ENCODE results near the gene RNF167. TPM values are rescaled to one million over a fixed set of nuclear protein-coding genes. Genes with fewer than 3 reads are reported as not detected.

The RNF167 gene
- polyA plus RNA-seq, 1 donor, result 72.7 TPM

DNA sequence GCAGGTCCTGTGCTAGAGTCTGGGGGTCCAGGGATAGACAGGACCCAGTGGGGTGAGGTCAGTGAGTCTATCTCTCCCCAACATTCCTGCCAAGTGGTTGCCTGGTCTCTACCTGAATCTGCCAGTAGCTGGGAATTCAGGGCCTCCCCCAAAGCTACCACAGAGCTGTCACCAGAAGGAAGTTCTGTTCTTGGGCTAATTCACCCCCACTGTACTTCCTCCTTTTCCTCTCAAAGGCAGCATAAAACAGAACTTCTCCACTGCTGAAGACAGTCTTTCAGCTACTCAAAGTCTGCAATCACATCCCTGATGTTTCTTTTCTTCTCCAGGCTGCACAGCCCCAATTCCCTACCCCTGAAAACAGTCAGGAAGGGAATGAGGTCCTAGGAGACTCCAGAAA lies 38.7 kb downstream of the RNF167 start:
- no peak for DNase-seq (ENCODE audit: low read depth)

DNA sequence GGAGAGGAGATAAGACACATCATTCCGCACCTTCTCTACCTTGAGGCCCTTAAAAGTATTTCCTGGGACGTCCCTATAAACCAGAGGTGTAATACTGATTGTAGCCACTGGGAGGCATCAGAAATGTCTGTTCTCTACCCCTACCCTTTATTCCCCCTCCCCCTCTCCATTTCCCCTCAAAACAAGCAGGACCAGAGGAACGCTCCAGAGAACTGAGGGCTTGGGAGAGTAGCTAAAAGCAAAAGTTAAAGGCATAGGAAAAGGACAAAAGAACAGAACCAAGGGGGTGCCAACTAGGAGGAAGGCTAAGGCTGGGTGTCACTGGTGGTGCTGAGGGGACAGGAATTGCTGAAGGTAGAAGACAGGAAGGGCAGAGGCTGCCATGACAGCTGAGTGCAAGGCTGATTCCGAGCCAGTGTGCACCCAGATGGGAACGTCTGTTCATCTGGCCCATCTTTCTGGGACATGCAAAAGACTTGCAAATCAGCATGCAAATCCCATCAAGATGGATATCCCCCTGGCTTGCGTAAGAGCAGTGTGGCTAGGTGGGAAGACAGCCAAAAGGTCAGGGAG lies 40.7 kb downstream of the RNF167 start:
- no peak for DNase-seq (ENCODE audit: low read depth)

DNA sequence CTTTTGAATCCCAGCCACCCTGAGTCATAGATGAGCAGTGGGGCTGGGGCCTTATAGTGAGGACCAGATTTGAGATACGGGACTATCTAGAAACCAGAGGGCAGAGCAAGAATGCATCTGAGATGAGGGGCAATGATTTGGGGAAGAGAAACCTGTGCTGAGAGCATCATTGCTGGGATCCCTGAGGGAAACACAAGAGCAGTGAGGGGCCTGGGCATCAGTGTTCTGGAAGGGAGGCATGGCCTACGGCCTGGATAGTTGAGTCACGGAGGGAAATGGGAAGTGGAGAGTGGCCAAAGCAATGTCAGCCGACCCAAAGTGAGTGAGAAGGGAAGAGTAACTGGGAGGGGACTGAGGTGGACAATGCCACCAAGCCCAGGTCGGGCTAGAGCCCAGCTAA lies 42.2 kb downstream of the RNF167 start:
- DNase-seq (ENCODE audit: low read depth), result no peak

DNA sequence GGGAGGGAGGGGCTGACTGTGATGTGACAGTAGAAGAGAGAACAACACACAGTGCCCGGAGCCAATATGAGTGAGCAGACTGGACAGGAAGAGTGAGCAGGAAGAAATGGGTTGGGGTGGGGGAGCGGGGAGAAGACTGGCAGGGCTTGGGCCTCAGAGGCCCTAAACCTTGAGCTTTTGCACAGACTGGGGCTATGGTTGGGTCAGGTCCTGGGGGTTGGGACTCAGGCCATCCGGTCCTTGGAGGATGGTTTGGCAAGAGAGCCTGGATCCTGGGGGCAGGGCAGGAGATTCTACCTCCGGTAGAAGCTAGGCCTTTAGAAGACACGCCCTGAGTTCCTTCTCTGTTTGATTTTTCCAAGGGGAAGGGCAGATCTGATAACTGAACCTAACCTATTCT lies 46.3 kb downstream of the RNF167 start:
- DNase-seq (ENCODE audit: low read depth), result no peak

DNA sequence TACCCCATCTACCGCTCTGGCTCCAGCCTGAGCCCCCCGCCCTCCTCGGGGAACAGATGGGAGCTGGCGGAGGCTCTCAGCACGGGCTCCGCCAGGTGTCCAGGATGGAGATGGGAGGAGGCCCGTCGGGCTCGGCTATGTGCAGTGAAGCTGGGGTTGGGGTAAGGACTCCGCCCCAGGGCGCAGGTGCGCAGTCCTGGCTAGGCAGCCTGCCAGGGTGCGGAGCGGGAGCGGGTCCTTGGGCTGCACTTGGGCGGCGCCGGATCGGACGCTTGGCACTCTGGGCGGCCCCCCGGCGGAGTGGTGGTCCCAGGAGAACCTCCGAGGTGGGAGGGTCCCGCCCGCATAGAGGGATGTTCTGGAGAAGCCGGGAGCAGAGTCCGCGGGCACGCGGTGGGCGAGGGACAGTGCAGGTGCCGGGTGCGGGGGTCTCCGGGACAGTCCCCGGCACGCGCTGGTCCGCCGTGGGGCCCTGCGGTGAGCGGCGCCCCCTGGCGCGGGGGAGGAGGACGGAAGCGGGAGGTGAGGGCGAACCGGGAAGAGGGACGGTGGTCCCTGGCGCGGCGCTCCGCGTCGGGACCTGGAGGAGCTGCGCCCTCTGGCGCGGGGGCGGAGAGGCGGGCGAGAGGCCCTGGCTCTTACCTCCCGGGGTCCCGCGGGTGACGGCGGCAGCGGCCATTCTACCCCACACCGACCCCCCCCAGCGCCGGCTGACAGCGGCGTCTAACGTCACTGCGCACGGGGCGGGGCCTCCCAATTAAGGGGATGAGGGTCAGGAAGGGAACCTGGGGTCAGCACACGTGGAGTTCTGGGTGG lies 47.1 kb downstream of the RNF167 start, which contains the start of gene CAMTA2:
CAMTA2 (minus strand) TSS at position 725 of the 816 bp plus-strand sequence. CDS start 1,453 bp downstream, outside the sequence.
- no peak for DNase-seq (ENCODE audit: low read depth)

DNA sequence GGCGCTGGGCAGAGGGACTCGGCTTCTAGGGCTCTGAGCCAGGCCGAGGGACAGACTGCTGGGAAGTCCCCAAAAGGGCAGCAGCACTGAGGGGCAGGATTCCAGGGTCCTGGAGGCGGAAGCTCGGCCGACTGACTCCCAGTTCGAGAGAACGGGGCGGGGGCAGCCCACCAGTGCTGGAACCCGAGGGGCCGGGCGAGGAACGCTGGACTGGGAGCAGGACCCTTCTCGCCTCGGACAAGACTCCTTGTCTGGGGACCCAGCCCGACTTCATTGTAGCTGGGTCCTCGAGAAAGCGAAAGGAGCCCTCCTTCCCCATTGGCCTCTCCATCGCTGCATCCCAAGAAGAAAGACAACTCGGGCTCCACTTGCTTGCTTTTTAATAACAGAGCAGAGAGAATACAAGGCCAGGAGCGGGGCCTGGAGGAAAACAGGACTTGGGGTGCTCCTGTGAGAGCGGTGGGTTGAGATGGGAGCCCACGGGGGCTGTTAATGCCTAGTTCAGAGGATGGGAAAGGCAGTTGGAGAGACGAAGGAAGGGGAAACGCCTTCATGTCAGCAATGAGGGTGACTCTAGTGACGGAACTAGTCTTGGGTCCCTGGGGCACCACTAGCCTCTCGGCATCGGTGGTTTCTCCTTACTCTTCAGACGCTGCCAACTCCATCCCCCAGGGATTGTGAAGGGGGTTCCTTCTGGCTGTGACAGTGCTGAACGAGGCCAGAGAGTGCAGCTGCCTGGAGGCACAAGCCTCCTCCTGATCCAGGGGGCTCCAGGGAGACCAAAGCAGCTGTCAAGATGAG lies 47.9 kb downstream of the RNF167 start:
- DNase-seq (ENCODE audit: low read depth), result no peak

DNA sequence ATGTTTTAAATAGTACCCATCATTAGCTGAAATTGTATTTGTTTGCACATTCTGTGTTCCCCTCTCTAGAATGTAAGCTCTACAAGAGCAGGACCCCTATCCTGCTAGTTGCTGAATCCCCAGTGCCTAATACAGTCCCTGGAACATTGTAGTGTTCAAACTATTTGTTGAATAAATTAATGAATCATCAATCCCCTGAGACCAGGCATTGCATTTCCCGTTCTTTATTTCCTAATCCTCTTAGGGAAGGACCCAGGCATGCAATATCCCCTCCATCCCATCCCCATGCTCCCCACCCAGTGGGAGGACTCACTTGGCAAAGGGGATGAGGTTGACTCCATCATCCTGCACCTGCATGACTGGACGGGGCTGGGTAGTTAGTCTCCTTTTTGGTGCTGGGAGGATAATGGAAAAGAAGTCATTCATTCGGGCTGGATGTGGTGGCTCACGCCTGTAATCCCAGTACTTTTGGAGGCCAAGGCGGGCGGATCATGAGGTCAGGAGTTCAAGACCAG lies 54.1 kb downstream of the RNF167 start:
- DNase-seq (ENCODE audit: low read depth), result no peak

Other genes with a start within 250 kb of the RNF167 start
- 31.9 TPM for gene PELP1, start 236.1 kb upstream of the RNF167 start, polyA plus RNA-seq (ENCODE audit: insufficient read length)
- 22.3 TPM for gene ARRB2, start 229.6 kb upstream of the RNF167 start, polyA plus RNA-seq (ENCODE audit: insufficient read length)
- gene MED11, start 208.8 kb upstream of the RNF167 start, polyA plus RNA-seq (ENCODE audit: insufficient read length), result 18.0 TPM
- gene ZMYND15, start 200.4 kb upstream of the RNF167 start, polyA plus RNA-seq (ENCODE audit: insufficient read length), result 0.28 TPM
- gene CXCL16, start 200.3 kb upstream of the RNF167 start, polyA plus RNA-seq (ENCODE audit: insufficient read length), result 5.1 TPM
- not detected for gene TM4SF5, start 168.4 kb upstream of the RNF167 start, polyA plus RNA-seq (ENCODE audit: insufficient read length)
- 9.7 TPM for gene VMO1, start 153.9 kb upstream of the RNF167 start, polyA plus RNA-seq (ENCODE audit: insufficient read length)
- 0.95 TPM for gene GLTPD2, start 151.3 kb upstream of the RNF167 start, polyA plus RNA-seq (ENCODE audit: insufficient read length)
- 96.7 TPM for gene PSMB6, start 144.1 kb upstream of the RNF167 start, polyA plus RNA-seq (ENCODE audit: insufficient read length)
- gene PLD2, start 133.1 kb upstream of the RNF167 start, polyA plus RNA-seq (ENCODE audit: insufficient read length), result 25.4 TPM
- 25.4 TPM for gene MINK1, start 106.9 kb upstream of the RNF167 start, polyA plus RNA-seq (ENCODE audit: insufficient read length)
- 1.3 TPM for gene C17orf107, start 40.7 kb upstream of the RNF167 start, polyA plus RNA-seq (ENCODE audit: insufficient read length)
- gene CHRNE, start 37.2 kb upstream of the RNF167 start, polyA plus RNA-seq (ENCODE audit: insufficient read length), result 2.3 TPM
- gene GP1BA, start 8.0 kb upstream of the RNF167 start, polyA plus RNA-seq (ENCODE audit: insufficient read length), result 0.92 TPM
- gene SLC25A11, start 222 bp upstream of the RNF167 start, polyA plus RNA-seq (ENCODE audit: insufficient read length), result 53.8 TPM
- gene PFN1, start 8.3 kb downstream of the RNF167 start, polyA plus RNA-seq (ENCODE audit: insufficient read length), result 349 TPM
- gene ENO3, start 10.9 kb downstream of the RNF167 start, polyA plus RNA-seq (ENCODE audit: insufficient read length), result 2,114 TPM
- 90.2 TPM for gene SPAG7, start 27.5 kb downstream of the RNF167 start, polyA plus RNA-seq (ENCODE audit: insufficient read length)
- gene CAMTA2, start 47.4 kb downstream of the RNF167 start, polyA plus RNA-seq (ENCODE audit: insufficient read length), result 27.3 TPM
- gene INCA1, start 57.3 kb downstream of the RNF167 start, polyA plus RNA-seq (ENCODE audit: insufficient read length), result 5.0 TPM
- 120 TPM for gene KIF1C, start 57.7 kb downstream of the RNF167 start, polyA plus RNA-seq (ENCODE audit: insufficient read length)
- 0.08 TPM for gene SLC52A1, start 95.2 kb downstream of the RNF167 start, polyA plus RNA-seq (ENCODE audit: insufficient read length)
- gene ZFP3, start 138.2 kb downstream of the RNF167 start, polyA plus RNA-seq (ENCODE audit: insufficient read length), result 11.8 TPM
- gene ZNF232, start 171.6 kb downstream of the RNF167 start, polyA plus RNA-seq (ENCODE audit: insufficient read length), result 24.4 TPM
- 30.0 TPM for gene USP6, start 175.8 kb downstream of the RNF167 start, polyA plus RNA-seq (ENCODE audit: insufficient read length)

Measured in forelimb muscle (tissue), 1 donor.